A673 (cell line): ENCODE data around the gene MAFF.

Source experiments
- CTCF ChIP-seq: fragments of 300-800, 200-600 bp; sonication (generic); conservative IDR thresholded peaks from 2 replicates; pipeline ENCODE4 v1.5.1; 2017; ENCODE audit warnings: low read depth, mild to moderate bottlenecking, antibody characterized with exemption, low read length, moderate library complexity, mixed read lengths
- EZH2 ChIP-seq: fragments of 200-600 bp; sonication (generic); IDR thresholded peaks from 2 replicates; pipeline ENCODE4 v1.6.1; 2017; ENCODE audit warnings: borderline replicate concordance, low read depth, mild to moderate bottlenecking, mixed read lengths, antibody characterized with exemption, low read length; ENCODE audit not compliant: poor library complexity, severe bottlenecking

- TF ChIP-seq CTCF (no peak), EZH2 (no peak)
These were observed 56.0 kb downstream of the MAFF start for GRCh38 chr22:38257650-38258250.
